HFFc6 (cell line): ENCODE results near the gene HTR3B. TPM values are rescaled to one million over a fixed set of nuclear protein-coding genes. Genes with fewer than 3 reads are reported as not detected.

ENCODE experiments used
- DNase-seq: peaks from one replicate; pipeline ENCODE4 v3.0.0-alpha.2; 2018
- H3K27ac Mint-ChIP-seq: 2 replicates; pipeline ENCODE4 v1.8.0; 2020; ENCODE audit warnings: mild to moderate bottlenecking, mixed read lengths
- H3K27me3 Mint-ChIP-seq: 2 replicates; pipeline ENCODE4 v1.8.0; 2021; ENCODE audit warnings: mild to moderate bottlenecking, moderate library complexity, mixed read lengths; ENCODE audit not compliant: insufficient read depth
- H3K36me3 Mint-ChIP-seq: 2 replicates; pipeline ENCODE4 v1.8.0; 2021; ENCODE audit warnings: low read depth, mixed read lengths
- H3K4me1 Mint-ChIP-seq: 2 replicates; pipeline ENCODE4 v1.8.0; 2020; ENCODE audit warnings: low read depth, mixed read lengths
- H3K4me3 Mint-ChIP-seq: 2 replicates; pipeline ENCODE4 v1.8.0; 2020; ENCODE audit warnings: mild to moderate bottlenecking, moderate library complexity, mixed read lengths
- H3K9me3 Mint-ChIP-seq: 2 replicates; pipeline ENCODE4 v1.8.0; 2020; ENCODE audit warnings: mild to moderate bottlenecking, mixed read lengths
- CTCF ChIP-seq: fragments of 200-600 bp; sonication (generic); IDR thresholded peaks from 2 replicates; pipeline ENCODE4 v1.5.0; 2021; ENCODE audit warnings: antibody characterized with exemption, mild to moderate bottlenecking
- total RNA-seq, 6 experiments: library from RNA; stranded (reverse); fragmentation: NEBNext Ultra II Directional; extraction: Animal tissue kit (Norgen Biotek cat#: 25700); gene quantifications; 2 replicates in 1 of 6; 3 replicates in 5 of 6; pipeline ENCODE4 v1.2.3, GENCODE V29; 2021

Gene HTR3B
- total RNA-seq, 6 experiments from 2014 or later = not detected

GRCh38 chr11:113960702-113961330 is 56.2 kb downstream of the HTR3B start:
- H3K4me1 Mint-ChIP-seq = no peaks in the 10 kb centered on the region
- no peak overlapping the region for H3K27ac Mint-ChIP-seq

GRCh38 chr11:113967361-113967760 is 62.8 kb downstream of the HTR3B start:
- Mint-ChIP-seq H3K9me3 (no peaks in the 10 kb centered on the region), H3K36me3 (no peaks in the 10 kb centered on the region), H3K27me3 (peaks cover 34% of the 10 kb centered on the region), H3K4me1 (no peaks in the 10 kb centered on the region), H3K4me3 (no peak overlapping the region), H3K27ac (no peak overlapping the region)
- no peak for DNase-seq
- no peak for TF ChIP-seq CTCF

More at GRCh38 chr11:113960702-113961330, 56.2 kb downstream of the HTR3B start:
- Mint-ChIP-seq H3K36me3 (no peaks in the 10 kb centered on the region), H3K4me3 (no peak overlapping the region), H3K27me3 (peaks cover 17% of the 10 kb centered on the region), H3K9me3 (no peaks in the 10 kb centered on the region)
- DNase-seq = no peak
- TF ChIP-seq CTCF = no peak

- no peak overlapping the region for H3K27ac Mint-ChIP-seq
- H3K4me1 Mint-ChIP-seq = no peaks in the 10 kb centered on the region
- TF ChIP-seq CTCF = no peak
- no peaks in the 10 kb centered on the region for H3K9me3 Mint-ChIP-seq
- no peaks in the 10 kb centered on the region for H3K36me3 Mint-ChIP-seq
- DNase-seq = no peak
- peaks cover 36% of the 10 kb centered on the region for H3K27me3 Mint-ChIP-seq
- no peak overlapping the region for H3K4me3 Mint-ChIP-seq
These were observed 67.1 kb downstream of the HTR3B start for GRCh38 chr11:113971506-113972195.

GRCh38 chr11:113974741-113975470 is 70.3 kb downstream of the HTR3B start, which contains the start of gene HTR3A:
TSS of gene HTR3A (plus strand) at chr11:113975108. CDS start at chr11:113975326, 218 bp downstream.
- no peaks in the 10 kb centered on the region for H3K36me3 Mint-ChIP-seq
- H3K4me1 Mint-ChIP-seq = no peaks in the 10 kb centered on the region
- no peak within 1 kb of the TSS for H3K4me3 Mint-ChIP-seq
- no peak for TF ChIP-seq CTCF
- no peaks in the 10 kb centered on the region for H3K9me3 Mint-ChIP-seq
- H3K27ac Mint-ChIP-seq = no peak within 1 kb of the TSS
- DNase-seq = no peak
- H3K27me3 Mint-ChIP-seq = peaks cover 34% of the 10 kb centered on the region

GRCh38 chr11:113977071-113977490 is 72.5 kb downstream of the HTR3B start:
- Mint-ChIP-seq H3K27ac (no peak overlapping the region), H3K9me3 (no peaks in the 10 kb centered on the region), H3K27me3 (peaks cover 22% of the 10 kb centered on the region), H3K4me1 (no peaks in the 10 kb centered on the region), H3K4me3 (no peak overlapping the region), H3K36me3 (no peaks in the 10 kb centered on the region)
- no peak for DNase-seq
- no peak for TF ChIP-seq CTCF
